ENCODE data around the gene FBXL16.

FBXL16 gene

DNA sequence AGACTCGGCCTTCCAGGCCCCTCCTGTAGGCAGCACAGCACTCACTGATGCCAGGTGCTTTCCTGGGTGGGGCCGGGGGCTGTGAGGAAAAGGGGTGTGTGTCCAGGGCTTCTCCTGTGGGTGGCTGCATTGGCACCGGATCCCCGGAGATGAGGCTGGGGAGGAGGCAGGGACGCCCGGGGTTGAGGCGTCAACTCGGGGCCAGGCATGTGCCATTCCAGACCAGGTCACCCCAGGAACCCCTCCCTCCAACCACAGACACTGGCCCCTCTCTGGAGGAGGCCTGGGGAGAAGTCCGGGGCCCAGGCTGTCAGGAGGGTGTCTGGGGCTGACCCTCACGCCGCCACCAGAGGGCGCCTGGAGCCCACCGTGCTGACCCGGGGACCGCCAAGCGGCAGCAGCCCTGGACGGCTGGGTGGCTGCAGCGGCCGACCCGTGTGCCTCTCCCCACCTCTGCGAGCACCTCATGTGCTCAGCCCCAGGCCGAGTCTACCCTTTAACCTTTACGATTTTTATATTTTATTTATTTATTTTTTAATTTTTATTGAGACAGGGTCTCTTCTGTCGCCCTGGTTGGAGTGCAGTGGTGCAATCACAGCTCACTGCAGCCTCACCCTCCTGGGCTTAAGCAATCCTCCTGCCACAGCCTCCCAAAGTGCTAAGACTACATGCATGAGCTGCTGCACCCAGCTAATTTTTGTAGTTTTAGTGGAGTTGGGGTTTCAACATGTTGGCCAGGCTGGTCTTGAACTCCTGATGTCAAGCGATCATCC is 6.1 kb upstream of the FBXL16 start:
- peak; percentile 65 to 70 for DNase-seq (ENCODE audit: low read depth in 1 of 2, low spot score in 1 of 2)

DNA sequence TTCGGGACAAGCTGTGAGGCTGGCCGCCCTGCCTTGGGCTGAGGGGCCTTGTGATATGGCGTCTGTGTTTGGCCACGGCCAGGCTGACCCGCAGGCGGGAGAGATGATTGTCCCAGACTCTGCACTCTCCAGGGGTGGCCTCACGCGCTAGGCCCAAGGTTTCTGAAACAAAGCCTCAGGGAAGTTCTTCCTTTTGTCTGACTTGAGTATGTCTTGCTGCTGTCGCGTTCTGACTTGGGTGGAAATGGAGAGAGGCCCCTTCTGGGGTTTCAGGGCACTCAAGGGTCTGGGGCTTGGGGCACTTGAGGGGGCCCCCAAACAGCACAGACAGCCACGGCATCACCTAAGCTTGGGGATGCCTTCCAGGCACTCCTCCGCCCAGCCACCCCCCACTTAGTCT is 5.5 kb upstream of the FBXL16 start:
- no peak for DNase-seq (ENCODE audit: low read depth in 1 of 2, low spot score in 1 of 2)

DNA sequence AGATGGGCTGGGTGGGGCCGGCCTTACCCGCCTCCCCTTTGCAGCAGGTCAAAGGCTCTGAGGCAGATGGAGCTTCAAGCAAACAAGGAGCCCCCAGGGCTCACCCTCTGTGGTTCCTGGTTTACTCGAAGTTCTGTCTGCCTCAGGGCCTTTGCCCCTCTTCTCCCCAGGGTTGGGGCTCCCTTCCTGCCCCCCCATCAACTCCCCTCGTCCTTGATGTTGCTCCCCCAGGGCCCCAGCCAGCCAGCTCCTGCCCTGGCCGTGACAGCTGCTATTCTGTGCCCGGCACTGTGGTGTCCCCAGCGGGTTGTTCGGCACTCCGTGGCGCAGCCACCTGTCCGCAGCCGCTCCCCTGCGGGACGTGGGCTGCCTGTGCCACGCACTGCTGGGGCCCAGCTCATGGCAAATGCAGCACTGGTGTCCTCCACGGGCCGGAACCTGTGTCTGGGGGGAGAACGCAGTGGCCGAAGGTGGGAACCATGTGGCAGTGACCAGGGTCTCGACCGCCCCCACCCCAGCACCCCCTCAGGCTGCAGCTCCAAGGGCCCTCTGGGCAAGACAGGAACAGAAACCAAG is 5.0 kb upstream of the FBXL16 start:
- DNase-seq (ENCODE audit: low read depth in 1 of 2, low spot score in 1 of 2), result no peak

DNA sequence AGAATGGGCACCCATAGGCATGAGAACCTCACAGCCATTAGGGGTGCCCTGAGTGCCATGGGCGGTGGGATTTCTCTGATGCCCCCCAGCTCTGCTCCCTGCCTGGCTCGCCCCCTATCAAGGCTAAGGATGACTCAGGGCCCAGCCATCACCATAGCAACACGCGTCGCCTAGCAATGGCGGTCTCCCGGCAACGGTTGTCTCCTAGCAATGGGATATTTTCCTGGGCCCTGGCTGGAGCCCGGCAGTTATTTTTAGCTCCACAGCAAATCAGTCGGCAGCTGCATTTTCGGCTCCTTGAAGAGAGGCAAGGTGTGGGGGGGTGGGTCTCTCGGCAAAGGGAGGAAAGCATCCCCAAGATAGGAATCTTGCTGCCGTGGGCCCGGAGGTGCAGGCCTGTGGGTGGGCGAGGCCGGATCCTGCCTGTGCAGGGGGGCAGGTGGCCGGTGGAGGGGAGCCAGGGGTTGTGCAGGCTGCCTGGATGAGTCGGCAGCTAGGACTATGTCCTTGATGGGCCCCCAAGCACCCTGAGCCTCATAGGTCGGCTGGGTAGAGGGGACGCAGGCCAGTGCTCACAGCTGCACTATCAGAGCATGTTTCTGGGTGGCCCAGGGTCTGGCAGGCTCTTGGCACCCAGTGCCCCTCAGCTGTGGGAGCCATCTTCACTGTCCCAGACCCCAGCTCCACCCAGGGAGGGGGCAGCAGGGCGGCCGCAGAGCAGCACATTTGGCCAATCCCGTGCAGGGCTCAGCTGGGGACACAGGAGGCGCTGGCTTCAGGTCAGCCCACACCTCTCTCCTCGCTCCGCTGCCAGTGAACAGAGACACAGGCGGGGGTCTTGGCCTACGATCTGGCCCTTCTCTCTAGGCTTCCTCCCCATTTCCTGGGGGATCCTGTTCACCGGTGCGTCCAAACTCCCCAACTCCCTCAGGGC is 4.2 kb upstream of the FBXL16 start:
- no peak for DNase-seq (ENCODE audit: low read depth in 1 of 2, low spot score in 1 of 2)

DNA sequence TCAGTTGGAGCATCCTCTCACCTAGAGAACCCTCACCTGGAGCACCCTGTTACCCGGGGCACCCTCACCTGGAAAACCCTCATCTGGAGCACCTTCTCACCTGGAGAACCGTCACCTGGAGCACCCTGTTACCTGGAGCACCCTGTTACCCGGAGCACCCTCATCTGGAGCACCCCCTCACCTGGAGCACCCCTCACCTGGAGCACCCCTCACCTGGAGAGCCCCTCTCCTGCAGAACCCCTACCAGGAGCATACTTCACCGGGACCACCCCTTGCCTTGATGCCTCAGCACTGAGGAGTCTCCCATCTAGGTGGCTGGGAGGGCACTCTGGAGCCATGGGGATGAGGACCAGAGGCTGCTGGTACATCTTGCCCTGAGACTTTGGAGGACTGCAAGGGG is 3.4 kb upstream of the FBXL16 start:
- DNase-seq (ENCODE audit: low read depth in 1 of 2, low spot score in 1 of 2), result no peak

DNA sequence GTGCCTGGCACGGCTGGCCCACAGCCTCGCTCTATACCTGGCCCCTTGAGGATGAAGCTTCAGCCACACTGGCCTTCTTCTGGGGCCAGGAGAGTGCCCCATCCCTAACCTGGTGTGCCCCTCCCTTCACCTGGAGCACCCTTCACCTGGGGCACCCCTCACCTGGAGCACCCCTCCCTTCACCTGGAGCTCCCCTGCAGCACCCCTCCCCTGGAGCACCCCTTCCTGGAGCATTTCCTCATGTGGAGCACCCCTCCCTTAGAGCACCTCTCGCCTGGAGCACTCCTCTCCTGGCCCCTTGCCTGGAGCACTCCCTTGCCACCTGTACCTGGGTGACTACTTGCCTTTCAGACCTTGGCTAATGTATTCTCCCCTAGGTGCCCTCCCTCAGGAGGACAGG is 2.4 kb upstream of the FBXL16 start:
- DNase-seq (ENCODE audit: low read depth in 1 of 2, low spot score in 1 of 2), result no peak

DNA sequence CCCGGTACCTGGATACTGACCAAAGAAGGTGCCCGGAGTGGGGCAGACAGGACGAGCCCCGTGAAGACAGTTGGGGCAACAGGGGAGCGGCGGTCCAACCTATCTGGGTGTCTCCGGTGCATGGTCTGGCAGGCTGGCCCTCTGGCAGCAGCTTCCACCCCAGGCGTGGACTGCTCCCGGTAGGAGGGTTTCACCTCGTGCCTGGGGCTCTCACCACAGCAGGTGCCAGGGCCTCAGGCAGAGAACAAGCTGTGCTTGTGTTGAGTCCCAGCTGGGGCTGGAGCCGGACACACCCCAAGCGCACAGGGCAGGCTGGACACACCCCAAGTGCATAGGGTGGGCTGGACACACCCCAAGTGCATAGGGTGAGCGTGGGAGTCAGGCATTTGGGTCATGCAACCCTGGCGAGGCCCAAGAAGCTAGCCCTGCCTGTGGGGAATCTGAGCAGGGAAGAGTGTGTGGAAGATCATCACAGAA is 1.5 kb upstream of the FBXL16 start:
- DNase-seq (ENCODE audit: low read depth in 1 of 2, low spot score in 1 of 2), result no peak

DNA sequence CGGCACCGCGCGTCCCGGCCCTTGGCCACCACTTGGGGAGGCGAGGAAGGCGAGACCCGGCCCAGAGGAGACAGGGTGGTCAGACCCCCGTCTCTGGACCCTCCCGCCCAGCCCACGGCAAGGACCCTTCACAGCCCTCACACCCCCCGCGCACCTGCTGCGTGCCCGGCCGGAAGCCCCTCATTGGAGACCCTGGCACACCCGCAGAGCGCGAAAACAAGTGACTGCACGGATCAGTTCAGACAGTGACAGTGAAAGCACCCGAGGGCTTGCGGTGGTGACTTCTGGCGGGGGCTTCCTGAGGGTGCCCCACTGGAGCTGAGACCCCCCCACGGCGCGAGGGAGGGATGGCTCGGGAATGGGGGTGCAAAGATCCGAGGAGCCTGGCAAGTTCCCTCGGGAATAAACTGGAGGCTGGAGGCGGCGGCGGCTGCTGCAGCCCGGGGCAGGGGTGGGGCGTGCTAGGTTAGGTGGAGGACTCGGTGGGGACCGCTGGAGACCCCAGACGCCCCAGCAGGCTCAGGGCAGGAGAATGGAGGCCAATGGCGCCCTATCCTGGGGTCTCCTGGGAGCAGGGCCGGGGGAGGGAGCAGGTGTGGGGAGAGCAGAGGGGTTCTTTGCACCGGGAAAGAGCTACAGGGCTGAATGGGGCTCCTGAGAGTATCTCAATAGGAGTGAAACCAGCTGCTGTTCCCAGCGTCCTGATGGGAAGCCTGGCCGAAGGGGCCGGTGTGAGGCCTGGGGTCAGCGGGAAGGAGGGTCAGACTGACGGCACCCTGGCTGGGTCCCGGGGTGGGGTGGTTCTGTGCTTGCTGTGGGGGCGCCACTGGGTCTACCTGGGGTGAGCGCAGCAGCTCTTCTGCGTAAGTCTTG is 824 bp upstream of the FBXL16 start:
- DNase-seq (ENCODE audit: low read depth in 1 of 2, low spot score in 1 of 2), result no peak

DNA sequence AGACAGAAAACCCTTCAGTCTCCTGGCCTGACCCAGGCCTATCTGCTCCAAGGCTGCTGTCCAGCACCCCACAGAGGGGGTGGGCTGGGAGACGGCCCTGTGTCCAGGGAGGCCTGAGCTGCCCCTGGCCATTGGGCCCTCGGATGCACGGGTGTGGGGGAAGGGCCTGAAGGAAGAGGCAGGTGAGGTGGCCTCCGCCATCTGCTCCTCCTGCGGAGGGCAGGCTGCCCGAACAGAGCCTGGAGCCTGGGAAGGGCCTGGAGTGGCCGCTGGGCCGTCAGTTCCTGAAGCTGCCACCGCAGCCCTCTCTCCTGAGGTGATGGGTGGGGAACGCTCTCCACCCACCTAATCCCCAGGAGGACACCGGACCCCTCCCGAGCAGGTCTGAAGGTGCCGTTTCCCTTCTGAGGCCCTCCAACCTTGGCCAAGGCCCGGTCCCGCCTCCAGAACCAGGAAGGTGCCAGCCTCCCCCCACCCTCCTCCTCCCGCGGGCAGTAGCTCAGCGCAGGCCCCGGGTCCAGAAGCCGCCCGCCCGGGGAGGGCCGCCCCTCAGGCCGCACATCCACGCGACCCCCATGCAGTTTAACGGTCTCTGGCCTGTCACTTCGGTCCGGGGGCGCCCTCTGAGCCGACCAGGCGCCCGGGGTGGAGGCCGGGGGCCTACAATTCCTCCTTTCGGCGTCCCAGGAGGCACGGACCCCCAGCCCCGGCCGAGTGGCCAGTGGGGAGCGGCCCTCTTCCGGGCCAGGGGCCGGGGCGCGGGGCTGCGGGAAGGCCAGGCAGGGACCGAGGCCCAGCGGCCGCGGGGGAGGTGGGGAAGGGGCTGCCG is 835 bp downstream of the FBXL16 start:
- DNase-seq (ENCODE audit: low read depth in 1 of 2, low spot score in 1 of 2), result no peak

DNA sequence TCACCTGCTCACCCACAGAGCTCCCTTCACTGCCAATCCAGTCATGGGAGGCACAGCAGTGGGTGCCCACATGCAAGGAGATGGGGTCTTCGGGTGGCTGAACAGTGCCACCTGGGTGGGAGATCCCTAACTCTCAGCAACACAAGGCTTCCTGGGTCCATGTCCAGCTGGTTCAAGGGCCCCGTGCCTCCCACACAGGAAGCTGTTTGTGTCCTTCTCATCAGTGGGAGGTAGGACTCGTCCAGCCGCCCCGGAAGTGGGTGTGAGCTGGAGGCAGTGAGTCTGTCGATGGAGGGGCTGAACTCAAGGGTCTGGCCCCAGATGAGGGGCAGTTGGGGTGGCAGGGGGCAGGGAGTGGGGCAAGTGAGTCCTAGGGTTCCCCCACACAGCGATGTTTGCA is 1.6 kb downstream of the FBXL16 start:
- no peak for DNase-seq (ENCODE audit: low read depth in 1 of 2, low spot score in 1 of 2)

DNA sequence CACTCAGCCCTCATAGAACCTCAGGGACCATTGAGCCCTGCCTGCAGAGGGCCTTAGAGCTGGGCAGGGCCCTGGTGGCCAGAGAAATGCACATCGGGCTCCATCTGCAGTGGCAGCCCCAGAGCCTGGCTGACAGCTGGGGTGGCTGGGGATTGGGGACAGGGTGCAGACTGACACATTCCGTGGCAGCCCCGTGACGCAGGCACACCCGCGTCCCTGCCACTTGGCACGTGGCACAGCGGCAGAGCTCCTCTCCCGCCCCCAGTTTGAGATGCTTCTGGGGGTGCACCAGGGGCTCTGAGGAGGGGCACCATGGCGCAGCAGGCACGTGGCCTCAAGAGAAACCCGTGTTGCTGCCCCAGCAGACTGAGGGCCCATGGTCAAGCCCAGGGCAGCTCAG is 2.2 kb downstream of the FBXL16 start:
- no peak for DNase-seq (ENCODE audit: low read depth in 1 of 2, low spot score in 1 of 2)

DNA sequence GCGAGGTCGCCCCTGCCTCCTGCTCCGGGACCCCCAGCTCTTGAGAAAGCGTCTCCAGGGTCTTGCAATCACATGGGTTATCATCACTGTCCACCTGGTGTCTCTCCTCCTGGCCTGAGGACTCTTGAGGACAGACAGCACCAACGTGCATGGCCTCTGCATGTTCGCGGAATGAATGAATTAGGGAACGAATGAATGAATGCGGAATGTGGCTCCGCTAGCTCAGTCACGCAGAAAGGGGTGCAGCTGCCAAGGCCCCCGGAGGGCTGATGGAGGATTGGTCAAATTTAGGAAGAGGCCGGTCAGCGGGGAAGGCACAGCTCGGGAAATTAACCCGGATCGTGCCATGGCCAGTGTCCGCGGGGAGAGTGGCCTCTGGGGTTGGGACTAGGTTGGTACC is 3.3 kb downstream of the FBXL16 start:
- no peak for DNase-seq (ENCODE audit: low read depth in 1 of 2, low spot score in 1 of 2)

DNA sequence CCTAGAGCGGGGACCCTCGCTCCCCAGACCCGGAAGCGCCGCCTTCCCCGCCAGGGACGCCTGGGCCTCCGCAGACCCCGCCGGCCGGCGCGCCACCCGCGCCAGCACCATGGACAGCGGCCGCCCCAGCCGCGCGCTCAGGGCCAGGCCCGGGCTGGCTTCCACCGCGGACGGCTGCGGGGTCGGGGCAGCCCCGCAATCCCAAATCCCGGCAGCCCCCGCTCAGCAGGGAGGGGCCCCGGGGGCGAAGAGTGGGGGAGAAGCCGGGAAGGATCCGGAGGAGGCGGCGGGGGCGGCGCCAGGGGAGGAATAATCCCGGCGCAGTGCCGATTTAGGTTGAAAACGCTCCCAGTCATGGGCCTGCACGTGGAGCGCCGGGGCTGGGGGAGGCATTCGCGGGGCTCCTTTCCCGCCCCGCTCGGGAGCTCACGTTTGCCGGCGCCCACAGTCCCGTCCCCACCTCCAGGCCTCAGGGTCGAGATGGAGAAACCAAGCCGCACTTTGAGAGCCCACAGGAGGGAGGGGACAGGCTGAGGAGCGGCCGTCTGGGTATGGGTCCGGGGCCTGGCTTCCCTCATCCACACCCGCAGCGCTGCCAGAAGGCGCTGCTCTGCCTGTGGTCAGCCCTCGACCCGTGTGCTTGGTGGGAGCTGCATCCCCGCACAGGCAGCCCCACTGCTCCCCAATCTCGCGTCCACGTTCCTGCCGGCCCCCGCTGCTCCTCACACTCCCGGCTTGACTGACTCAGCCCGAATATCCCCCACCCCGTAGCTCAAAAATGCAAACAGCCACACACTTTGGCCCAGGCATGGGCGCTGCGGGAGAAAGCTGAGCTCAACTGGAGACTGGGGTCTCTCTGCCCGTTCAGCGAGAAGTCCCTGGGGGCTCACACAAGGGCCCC is 4.7 kb downstream of the FBXL16 start:
- DNase-seq (ENCODE audit: low read depth in 1 of 2, low spot score in 1 of 2), result no peak

DNA sequence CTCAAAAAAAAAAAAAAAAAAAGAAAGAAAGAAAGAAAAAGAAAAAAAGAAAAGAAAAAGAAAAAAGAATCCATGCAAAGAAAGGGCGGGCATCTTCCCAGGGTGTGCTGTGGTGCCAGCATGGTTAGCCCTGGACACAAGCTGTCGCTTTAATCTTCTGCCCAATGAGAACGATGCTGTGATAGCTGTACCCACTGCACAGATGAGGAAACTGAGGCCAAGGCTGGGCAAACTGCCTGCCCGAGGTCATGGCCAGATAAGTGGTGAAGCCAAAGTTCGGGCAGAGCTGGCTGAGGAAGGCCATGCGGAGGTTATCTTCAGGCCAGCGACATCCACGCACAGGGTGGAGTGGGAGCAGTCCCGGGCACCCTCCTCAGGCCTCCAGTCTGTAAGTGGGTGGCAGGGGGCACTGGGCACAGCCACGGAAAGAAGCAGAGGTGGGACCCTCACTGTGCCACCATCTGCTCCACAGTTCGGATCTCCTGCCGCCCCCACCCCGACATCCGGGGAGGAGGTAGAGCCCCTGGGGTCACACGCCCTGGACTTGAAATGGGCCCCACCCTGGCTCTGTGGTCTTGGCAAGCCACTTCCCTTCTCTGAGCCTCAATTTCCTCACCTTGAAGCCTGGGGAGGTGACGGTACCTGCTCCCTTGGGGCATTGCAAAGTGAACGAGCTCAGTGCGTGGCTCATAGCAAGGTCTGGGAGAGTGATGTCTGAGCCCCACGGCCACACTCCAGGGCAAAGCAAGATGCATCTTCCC is 6.5 kb downstream of the FBXL16 start:
- no peak for DNase-seq (ENCODE audit: low read depth in 1 of 2, low spot score in 1 of 2)

DNA sequence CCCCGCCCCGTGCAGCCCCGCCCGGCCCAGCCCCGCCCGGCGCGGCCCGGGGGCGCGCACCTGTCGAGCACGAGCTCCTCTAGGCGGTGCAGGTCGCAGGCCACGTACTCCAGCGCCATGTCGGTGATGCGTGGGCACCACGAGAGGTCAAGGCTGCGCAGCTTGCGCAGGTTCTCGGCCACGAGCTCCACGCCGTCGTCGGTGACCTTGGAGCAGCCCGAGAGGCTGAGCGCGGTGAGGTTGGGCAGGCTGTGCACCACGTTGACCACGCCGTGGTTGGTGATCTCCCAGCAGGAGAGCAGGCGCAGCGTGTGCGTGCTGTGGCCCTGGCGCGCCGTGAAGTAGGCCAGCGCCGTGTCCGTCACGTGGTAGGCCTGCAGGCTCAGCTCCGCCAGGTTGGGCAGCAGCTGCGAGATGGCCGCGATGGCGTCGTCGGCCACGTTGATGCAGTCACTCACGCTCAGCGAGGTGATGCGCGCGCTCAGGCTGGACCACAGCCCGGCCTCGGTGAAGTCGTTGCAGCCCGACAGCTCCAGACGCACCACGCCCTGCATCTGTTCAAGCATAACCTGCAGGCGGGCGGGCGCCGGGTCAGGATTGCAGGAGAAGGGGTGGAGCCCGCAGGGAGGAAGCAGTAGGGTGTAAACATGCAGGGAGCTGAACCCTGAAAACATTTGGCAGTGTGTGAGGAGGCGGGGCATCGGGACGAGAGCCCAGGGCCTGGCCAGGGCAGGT is 10.1 kb downstream of the FBXL16 start:
- peak; percentile 47 to 49 for DNase-seq (ENCODE audit: low read depth in 1 of 2, low spot score in 1 of 2)

DNA sequence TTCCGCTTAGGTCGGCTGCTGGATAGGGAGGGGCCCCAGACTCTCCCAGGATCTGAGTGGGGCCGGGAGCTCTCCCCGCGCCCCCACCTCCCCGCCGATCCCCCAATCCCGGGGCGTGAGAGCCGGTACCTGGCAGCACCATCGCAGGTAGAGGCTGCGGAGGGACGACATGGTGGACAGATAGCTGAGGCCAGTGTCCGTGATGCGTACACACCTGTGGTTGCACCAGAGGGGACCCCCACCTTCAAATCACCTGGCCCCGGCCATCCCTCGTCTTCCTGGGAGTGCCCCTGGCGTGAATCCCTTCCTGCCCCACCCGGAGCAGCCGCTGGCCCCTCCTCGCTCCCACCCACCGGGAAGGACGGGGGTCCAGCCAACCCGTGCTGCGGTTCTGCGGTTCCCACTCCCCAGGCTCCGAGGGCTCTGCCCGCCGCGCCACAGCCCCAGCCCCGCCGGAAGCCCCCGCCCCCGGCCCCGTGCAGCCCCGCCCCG is 10.7 kb downstream of the FBXL16 start:
- DNase-seq (ENCODE audit: low read depth in 1 of 2, low spot score in 1 of 2), result no peak

DNA sequence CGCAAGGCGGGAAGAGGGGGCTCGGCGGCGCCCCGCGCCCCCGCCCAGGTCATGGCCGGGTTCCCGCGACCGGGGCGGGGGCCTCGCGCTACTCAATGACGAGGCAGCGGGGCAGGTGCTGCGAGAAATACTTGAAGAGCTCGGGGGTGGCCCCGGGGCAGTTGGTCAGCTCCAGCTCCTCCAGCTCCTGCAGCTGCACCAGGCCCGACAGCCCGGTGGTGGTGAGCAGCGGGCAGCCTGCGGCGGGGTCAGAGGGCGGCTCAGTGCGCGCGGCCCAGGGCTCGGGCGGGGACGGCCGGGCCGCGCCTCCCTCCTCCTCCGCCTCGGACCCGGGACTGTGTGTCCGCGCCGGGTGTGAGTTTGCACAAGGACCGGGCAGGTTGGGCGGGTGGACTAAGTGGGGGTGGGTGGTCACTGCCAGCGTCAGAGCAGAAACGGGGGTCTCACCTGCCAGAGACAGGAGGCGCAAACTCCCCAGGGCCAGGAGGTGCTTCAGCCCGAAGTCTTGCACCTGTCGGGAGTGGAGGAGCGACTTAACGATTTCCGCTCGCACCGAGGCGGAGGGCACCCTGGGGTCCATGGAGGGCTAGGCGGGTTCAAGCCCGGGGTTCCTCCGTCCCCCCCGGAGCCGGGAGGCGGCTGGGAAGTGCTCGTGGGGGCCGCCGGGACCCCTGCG is 11.3 kb downstream of the FBXL16 start:
- no peak for DNase-seq (ENCODE audit: low read depth in 1 of 2, low spot score in 1 of 2)

Measured in activated CD4-positive, alpha-beta T cell treated with anti-CD3 and anti-CD28 coated beads, Interleukin-2, amount 50 U/mL, for 24 hours (primary cell).